DMS53 (cell line): ENCODE measurements around the gene FANCC.
"Not testable (repeated sequence)": the region's sequence is repeated elsewhere in the genome, so short reads cannot be mapped to it uniquely, and the experiment has no call there.

Experiments used
- DNase-seq: peaks from one replicate; lab custom pipeline; 2025; lab: John Stamatoyannopoulos, UW

The FANCC gene

DNA sequence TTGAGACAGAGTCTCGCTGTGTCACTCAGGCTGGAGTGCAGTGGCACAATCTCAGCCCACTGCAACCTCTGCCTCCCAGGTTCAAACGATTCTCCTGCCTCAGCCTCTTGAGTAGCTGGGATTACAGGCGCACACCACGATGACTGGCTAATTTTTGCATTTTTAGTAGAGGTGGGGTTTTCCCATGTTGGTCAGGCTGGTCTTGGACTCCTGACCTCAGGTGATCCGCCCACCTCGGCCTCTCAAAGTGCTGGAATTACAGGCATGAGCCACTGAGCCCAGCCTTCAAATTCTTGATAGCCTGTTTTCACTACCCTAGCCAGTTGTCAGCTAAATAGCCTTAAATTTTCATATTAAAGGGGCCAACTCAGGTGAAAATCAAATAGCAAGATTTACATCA, 11.6 kb upstream of the FANCC start:
- DNase-seq = not testable (repeated sequence)

- peak; percentile 10 for DNase-seq
Measured at GRCh38 chr9:95327239-95327865, 9.8 kb upstream of the FANCC start.

GRCh38 chr9:95325221-95325620, 7.7 kb upstream of the FANCC start:
- no peak for DNase-seq

GRCh38 chr9:95317893-95318211, 343 bp upstream of the FANCC start:
- no peak for DNase-seq

DNA sequence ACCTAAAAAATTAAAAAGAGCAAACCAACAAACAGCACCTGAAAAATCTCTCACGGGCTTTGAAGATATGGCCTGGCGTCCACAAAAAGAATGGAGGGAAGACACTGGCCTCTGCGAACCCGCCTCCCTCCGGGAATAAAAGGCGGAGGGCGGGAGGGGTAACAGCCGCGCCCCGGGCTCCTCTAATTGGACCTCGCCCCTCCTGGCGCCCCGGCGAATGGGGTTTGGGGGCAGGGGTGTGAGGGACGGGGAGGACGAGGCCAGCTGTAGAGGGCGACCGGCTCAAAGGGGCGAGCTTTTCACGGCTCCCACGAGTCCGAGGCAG, 753 bp downstream of the FANCC start:
- peak; percentile 75 for DNase-seq

DNA sequence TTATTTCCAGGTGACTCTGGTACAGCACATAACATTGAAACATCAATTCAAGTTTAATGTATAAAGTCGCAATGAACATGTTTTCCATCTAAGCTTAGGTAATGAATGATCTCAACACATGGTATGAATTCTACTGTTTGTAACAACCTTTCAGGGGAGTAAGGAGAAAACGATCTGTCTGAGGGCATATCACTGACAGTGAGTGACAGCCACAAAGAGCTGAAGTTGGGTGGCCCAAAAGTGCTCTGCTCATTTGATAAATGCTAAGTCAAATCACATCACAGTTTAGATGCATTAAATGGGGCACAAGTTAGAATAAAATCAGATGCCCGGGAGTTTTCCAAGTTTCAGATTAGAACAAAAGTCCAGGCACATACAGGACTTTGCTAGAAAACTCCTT, 1.2 kb downstream of the FANCC start:
- peak; percentile 24 for DNase-seq

- no peak for DNase-seq
Measured at GRCh38 chr9:95315108-95315746, 2.3 kb downstream of the FANCC start.

DNA sequence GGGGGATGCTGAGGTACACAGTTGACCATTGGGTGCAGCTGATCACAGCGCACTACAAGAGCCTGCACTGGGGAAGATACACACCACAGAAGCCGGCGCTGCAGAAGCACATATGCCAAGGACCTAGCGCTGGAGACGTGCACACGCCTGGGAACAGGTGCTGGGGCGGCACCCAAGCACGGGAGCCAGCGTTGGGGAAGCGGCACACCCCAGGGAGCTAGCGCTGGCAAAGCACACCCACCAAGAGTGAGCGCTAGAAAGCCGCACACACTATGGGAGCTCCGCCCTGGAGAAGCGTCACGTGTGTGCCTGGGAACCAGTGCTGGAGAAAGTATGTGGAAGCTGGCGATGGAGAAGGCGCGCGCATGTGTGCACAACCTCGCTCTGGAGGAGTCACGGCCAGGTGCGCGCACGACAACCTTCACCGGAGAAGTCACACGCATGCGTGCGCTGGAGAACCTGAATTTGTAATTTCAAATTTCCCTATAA, 4.5 kb downstream of the FANCC start:
- peak; percentile 97 for DNase-seq

DNA sequence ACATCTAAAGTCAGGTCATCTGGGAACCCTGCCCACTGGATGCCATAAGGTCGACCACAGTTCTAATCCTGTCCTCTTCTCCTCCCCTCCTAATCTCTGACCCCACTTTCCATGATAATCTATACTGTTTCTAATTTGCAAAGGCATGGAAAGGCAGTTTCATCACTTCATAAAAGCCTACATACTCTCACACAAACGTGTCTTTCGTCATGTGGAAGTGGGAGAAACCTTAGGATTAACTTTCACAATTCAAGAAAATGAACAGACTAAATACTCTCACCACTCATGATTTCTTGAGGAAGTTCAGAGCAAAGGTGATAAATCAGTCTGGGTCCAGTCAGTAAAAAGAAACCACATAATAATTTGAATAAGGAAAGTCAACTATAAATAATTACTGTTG, 5.5 kb downstream of the FANCC start:
- no peak for DNase-seq

DNA sequence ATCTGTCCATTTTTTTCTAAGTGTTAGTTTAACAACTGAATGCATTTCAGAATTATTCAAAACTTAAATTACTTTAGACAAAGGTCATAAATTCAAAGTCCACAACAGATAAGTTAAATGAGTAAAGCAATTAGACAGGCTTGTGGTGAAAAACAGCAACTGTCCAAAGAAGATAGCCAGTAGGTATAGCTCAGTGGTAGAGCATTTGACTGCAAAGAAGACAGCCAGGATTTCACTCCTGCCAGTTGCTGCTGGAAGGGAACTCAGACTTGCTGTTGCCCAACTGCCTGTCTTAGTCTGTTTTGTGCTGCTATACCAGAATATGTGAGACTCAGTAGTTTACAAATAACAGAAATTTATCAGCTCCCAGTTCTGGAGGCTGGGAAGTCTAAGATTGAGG, 10.0 kb downstream of the FANCC start:
- DNase-seq = no peak

- no peak for DNase-seq
Measured at GRCh38 chr9:95306819-95307218, 10.7 kb downstream of the FANCC start.

DNA sequence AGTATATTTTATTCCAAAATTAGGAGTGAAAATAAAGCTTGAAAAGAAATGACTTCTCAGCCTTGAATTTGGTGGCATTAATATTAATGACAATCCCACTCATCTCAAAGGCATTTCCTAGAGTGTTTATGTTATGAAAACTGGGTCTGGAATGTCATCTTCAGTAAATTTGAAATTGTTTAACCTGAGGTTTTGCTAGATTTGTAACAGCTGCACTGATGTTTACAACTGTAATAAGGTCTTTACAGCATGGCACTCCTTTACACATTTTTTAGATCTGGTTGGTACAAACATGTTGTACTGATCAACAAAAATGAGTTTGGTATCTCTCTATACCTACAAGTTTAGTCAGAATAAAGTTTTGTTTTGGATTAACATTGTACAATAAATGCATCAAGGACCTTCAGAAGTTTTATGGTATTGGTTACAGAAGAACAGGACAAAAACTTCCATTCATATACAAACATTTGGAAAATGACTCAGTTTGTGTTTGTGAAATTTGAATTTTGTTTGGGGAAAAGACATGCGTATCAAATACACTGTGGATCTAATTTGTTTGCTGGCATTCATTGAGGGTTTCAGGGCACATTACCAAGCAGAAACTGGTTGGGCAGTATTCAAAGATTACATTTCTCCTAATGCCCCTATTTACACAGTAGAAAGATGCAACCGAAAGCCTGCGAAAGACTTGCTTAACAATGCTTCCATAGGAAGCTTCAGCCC, 11.6 kb downstream of the FANCC start:
- DNase-seq = peak; percentile 3

GRCh38 chr9:95302479-95302878, 15.0 kb downstream of the FANCC start:
- DNase-seq = no peak

DNA sequence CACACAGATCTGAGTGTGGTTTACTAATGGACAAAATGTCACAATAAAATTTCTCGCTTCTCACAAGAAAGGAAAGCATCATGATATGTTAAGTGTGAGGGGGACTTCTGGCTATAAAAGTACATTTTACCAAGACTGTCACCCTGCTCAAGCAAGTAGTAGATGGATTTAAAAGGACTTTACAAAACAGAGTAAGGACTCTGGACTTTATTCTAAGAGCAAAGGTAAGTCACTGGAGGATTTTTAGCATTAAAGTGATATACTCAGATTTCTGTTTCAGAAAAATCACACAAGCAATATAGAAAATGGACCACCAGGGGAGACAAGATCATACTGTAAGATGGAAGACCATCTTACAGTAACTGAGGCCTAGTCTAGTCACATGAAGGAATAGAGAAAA, 19.7 kb downstream of the FANCC start:
- DNase-seq = no peak

- no peak for DNase-seq
Measured at GRCh38 chr9:95297316-95297715, 20.2 kb downstream of the FANCC start.

GRCh38 chr9:95296761-95297160, 20.7 kb downstream of the FANCC start:
- DNase-seq = no peak

DNA sequence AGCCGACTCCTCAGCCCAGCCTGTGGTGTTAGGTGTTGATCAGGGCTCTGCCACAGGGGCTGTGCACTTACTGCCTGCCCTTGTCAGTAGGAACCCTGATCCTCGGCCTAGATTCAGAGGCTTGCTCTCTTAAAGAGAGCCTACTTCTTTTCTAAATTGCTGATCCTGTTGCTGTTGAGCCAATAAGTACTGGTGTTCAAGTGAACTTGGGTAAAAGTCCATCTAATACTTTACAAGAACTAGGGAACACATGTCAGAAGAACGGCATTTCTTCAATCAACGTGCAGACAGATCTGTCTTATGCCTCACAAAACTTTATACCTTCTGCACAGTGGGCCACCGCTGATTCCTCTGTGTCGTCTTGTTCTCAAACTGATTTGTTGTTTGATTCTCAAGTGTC, 24.2 kb downstream of the FANCC start:
- DNase-seq = not testable (repeated sequence)

DNA sequence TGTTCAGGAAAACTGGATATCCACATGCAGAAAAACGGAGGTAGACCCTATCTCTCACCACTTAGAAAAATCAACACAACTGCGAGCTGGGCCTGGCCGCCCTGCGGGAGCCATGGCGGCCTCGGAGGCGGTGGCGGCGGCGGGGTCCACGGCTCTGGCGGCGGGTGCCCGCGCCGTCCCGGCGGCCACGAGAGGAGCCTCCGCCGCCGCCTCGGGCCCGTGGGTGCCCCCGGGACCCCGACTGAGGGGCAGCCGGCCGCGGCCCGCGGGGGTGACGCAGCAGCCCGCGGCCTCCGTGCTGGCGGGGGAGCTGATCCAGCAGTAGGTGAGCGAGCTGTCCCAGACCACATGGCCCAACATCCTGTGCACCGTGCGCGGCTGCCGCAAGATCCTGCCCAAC, 25.3 kb downstream of the FANCC start:
- no peak for DNase-seq

- DNase-seq = no peak
Measured at GRCh38 chr9:95286151-95286550, 31.4 kb downstream of the FANCC start.

DNA sequence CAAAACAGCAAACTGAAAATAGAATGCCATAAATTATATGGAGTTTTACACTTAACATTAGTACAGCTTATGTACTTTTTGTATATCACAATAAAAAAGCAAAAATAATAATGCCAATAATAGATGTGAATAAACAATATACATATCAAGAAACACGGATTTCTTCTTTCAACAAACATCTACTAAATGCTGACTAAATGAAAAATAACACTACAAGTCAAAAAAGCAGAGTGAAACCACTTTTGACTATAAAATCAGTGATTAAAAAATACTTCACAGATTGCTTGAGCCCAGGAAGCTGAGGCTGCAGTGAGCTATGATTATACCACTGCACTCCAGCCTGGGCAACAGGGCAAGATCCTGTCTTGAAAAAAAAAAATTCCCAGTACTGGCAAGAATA, 32.2 kb downstream of the FANCC start:
- DNase-seq = no peak

DNA sequence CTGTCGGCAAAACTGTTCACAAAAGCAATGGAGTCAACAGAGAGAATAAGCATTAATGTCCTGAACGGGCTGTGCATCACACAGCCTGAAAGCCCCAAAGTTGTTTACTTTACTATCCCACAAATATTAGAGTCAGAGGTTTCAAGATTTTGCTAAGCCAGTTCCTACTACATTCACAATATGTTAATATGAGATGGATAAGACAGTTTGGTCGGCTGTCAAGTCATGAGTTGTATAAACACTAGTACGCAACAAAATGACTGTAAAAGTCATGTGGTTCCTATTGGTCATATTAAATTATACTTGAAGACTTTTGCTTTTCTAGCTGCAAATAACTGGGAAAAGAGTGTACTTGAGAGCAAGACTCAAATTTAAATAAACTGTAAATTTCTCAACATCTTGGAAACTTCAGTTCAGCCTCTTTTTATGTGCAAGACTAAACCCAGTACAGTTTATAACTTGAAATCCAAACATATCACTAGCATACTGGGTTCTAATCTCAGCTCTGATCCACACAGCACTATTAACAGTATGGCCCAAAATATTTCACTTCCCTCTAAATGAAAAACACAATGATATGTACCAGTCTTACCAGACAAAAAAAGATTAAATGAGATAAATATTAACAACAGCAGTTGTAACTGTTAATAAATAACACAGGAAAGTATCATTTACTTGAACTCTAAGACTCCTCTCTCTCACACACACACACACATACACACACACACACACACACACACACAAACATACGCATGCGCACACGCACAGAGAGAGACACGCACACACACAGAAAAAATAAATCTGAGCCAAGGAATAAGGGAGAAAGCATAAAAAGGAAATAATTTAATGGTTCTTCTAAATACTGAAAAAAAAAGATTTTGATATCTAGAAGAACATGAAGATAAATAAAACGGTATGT, 33.1 kb downstream of the FANCC start:
- no peak for DNase-seq

DNA sequence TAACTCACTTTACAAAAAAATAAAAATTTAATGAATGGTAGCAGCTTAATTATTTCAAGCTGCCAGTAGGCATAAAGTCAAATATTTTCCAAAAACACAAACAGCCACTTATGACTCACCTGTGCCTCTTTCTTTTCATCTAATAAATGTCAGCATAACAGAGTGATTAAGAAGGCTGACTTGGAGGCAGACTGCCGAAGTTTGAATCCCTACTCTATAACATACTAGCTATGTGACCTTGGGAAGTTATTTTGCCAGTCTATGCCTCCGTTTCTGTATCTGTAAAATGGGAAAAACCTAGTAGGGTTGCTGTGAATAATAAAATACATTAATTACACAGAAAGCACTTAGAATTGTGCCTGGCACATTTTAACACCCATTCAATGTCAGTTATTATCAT, 33.8 kb downstream of the FANCC start:
- no peak for DNase-seq

DNA sequence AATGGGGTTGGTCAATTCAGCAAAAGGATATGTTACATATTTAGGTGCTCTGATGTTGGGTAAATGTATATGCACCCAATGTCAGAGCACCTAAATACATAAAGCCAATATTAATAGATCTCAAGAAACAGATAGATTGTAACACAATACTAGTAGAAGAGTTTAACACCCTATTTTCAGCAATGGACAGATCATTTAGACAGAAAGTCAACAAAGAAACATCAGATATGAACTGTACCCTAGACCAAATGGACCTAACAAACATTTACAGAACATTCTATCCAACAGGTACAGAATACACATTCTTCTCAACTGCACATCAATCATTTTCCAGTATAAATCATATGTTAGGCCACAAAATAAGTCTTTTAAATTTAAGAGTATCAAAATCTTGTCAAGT, 35.2 kb downstream of the FANCC start:
- no peak for DNase-seq
